Measurements from ENCODE around the gene KIF25.

GRCh38 chr6:167995302-167995701, 2.2 kb upstream of the KIF25 start:
- TF ChIP-seq, protein P1, sequence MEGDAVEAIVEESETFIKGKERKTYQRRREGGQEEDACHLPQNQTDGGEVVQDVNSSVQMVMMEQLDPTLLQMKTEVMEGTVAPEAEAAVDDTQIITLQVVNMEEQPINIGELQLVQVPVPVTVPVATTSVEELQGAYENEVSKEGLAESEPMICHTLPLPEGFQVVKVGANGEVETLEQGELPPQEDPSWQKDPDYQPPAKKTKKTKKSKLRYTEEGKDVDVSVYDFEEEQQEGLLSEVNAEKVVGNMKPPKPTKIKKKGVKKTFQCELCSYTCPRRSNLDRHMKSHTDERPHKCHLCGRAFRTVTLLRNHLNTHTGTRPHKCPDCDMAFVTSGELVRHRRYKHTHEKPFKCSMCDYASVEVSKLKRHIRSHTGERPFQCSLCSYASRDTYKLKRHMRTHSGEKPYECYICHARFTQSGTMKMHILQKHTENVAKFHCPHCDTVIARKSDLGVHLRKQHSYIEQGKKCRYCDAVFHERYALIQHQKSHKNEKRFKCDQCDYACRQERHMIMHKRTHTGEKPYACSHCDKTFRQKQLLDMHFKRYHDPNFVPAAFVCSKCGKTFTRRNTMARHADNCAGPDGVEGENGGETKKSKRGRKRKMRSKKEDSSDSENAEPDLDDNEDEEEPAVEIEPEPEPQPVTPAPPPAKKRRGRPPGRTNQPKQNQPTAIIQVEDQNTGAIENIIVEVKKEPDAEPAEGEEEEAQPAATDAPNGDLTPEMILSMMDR (IDR thresholded peaks at IDR 0.05; ENCODE audit: low read depth, low read length): no peak
- no peak for TF ChIP-seq MYC (IDR thresholded peaks at IDR 0.05; ENCODE audit: low read depth, low read length)
